B cell (primary cell): ENCODE results near the gene RHOH.

Experiments used
- CTCF ChIP-seq: fragments of 200-600 bp; IDR thresholded peaks from one replicate; pipeline ENCODE4 v1.8.0; 2022; ENCODE audit warnings: antibody characterized with exemption, mild to moderate bottlenecking
- EZH2 ChIP-seq: IDR thresholded peaks from 2 replicates; pipeline ENCODE4 v1.6.1; 2012; ENCODE audit warnings: borderline replicate concordance, low read depth, mild to moderate bottlenecking, moderate library complexity, low read length; ENCODE audit not compliant: insufficient read depth, poor library complexity, severe bottlenecking

- TF ChIP-seq CTCF (no peak), EZH2 (no peak)
Observed at GRCh38 chr4:40173470-40173875, 23.4 kb upstream of the RHOH start.
